Measurements from ENCODE around the gene BNC2.

Gene BNC2

GRCh38 chr9:16675131-16675530 lies 195.3 kb downstream of the BNC2 start:
- Histone ChIP-seq H3K9me3 (ENCODE audit: insufficient read depth, low read depth, low read length) (no peaks in the 10 kb centered on the region), H3K36me3 (ENCODE audit: insufficient read depth, low read length) (no peaks in the 10 kb centered on the region), H3K27me3 (ENCODE audit: insufficient read depth, low read length) (no peaks in the 10 kb centered on the region), H3K27ac (ENCODE audit: low read depth, low read length) (no peak overlapping the region), H3K9ac (ENCODE audit: low read depth, low read length) (no peak overlapping the region), H3K4me3 (ENCODE audit: low read length) (no peak overlapping the region), H3K4me1 (ENCODE audit: insufficient read depth, low read length) (peaks cover 9% of the 10 kb centered on the region; the same call in 1 of the 2 replicates)
- WGBS, result 90% methylated on average over 5 of the region's 5 CpGs

GRCh38 chr9:16673171-16673570 lies 197.3 kb downstream of the BNC2 start:
- H3K27me3 ChIP-seq (ENCODE audit: insufficient read depth, low read length), result no peaks in the 10 kb centered on the region
- H3K36me3 ChIP-seq (ENCODE audit: insufficient read depth, low read length), result no peaks in the 10 kb centered on the region
- no peak overlapping the region for H3K27ac ChIP-seq (ENCODE audit: low read depth, low read length)
- H3K4me3 ChIP-seq (ENCODE audit: low read length), result no peak overlapping the region
- H3K9me3 ChIP-seq (ENCODE audit: insufficient read depth, low read depth, low read length), result no peaks in the 10 kb centered on the region
- peaks cover 3% of the 10 kb centered on the region; the same call in 1 of the 2 replicates for H3K4me1 ChIP-seq (ENCODE audit: insufficient read depth, low read length)
- H3K9ac ChIP-seq (ENCODE audit: low read depth, low read length), result no peak overlapping the region

GRCh38 chr9:16672501-16672900 lies 198.0 kb downstream of the BNC2 start:
- Histone ChIP-seq H3K27ac (ENCODE audit: low read depth, low read length) (no peak overlapping the region), H3K4me1 (ENCODE audit: insufficient read depth, low read length) (peaks cover 3% of the 10 kb centered on the region; the same call in 1 of the 2 replicates), H3K36me3 (ENCODE audit: insufficient read depth, low read length) (no peaks in the 10 kb centered on the region), H3K9me3 (ENCODE audit: insufficient read depth, low read depth, low read length) (no peaks in the 10 kb centered on the region), H3K9ac (ENCODE audit: low read depth, low read length) (no peak overlapping the region), H3K27me3 (ENCODE audit: insufficient read depth, low read length) (no peaks in the 10 kb centered on the region), H3K4me3 (ENCODE audit: low read length) (no peak overlapping the region)
- 100% methylated on average over 2 of the region's 3 CpGs for WGBS

GRCh38 chr9:16671591-16672137 lies 198.8 kb downstream of the BNC2 start:
- WGBS, result 93% methylated on average over 1 of the region's 1 CpG
- peaks cover 3% of the 10 kb centered on the region; the same call in 1 of the 2 replicates for H3K4me1 ChIP-seq (ENCODE audit: insufficient read depth, low read length)
- H3K27ac ChIP-seq (ENCODE audit: low read depth, low read length), result no peak overlapping the region
- no peak overlapping the region for H3K9ac ChIP-seq (ENCODE audit: low read depth, low read length)
- H3K27me3 ChIP-seq (ENCODE audit: insufficient read depth, low read length), result no peaks in the 10 kb centered on the region
- H3K4me3 ChIP-seq (ENCODE audit: low read length), result no peak overlapping the region
- no peaks in the 10 kb centered on the region for H3K36me3 ChIP-seq (ENCODE audit: insufficient read depth, low read length)
- H3K9me3 ChIP-seq (ENCODE audit: insufficient read depth, low read depth, low read length), result no peaks in the 10 kb centered on the region

GRCh38 chr9:16670791-16671190 lies 199.7 kb downstream of the BNC2 start:
- H3K36me3 ChIP-seq (ENCODE audit: insufficient read depth, low read length), result no peaks in the 10 kb centered on the region
- no peak overlapping the region for H3K27ac ChIP-seq (ENCODE audit: low read depth, low read length)
- H3K9me3 ChIP-seq (ENCODE audit: insufficient read depth, low read depth, low read length), result no peaks in the 10 kb centered on the region
- H3K27me3 ChIP-seq (ENCODE audit: insufficient read depth, low read length), result no peaks in the 10 kb centered on the region
- WGBS, result 82% methylated on average over 6 of the region's 6 CpGs
- no peak overlapping the region for H3K9ac ChIP-seq (ENCODE audit: low read depth, low read length)
- H3K4me1 ChIP-seq (ENCODE audit: insufficient read depth, low read length), result peaks cover 3% of the 10 kb centered on the region; the same call in 1 of the 2 replicates
- no peak overlapping the region for H3K4me3 ChIP-seq (ENCODE audit: low read length)

GRCh38 chr9:16668734-16669295 lies 201.7 kb downstream of the BNC2 start:
- H3K4me3 ChIP-seq (ENCODE audit: low read length), result no peak overlapping the region
- no CpG with 5 or more reads among the region's 5 CpGs for WGBS
- no peaks in the 10 kb centered on the region for H3K27me3 ChIP-seq (ENCODE audit: insufficient read depth, low read length)
- no peak overlapping the region for H3K9ac ChIP-seq (ENCODE audit: low read depth, low read length)
- no peak overlapping the region for H3K27ac ChIP-seq (ENCODE audit: low read depth, low read length)
- H3K4me1 ChIP-seq (ENCODE audit: insufficient read depth, low read length), result peaks cover 3% of the 10 kb centered on the region; the same call in 1 of the 2 replicates
- no peaks in the 10 kb centered on the region for H3K36me3 ChIP-seq (ENCODE audit: insufficient read depth, low read length)
- H3K9me3 ChIP-seq (ENCODE audit: insufficient read depth, low read depth, low read length), result no peaks in the 10 kb centered on the region

GRCh38 chr9:16664211-16664610 lies 206.3 kb downstream of the BNC2 start:
- Histone ChIP-seq H3K4me3 (ENCODE audit: low read length) (no peak overlapping the region), H3K36me3 (ENCODE audit: insufficient read depth, low read length) (no peaks in the 10 kb centered on the region), H3K27ac (ENCODE audit: low read depth, low read length) (no peak overlapping the region), H3K27me3 (ENCODE audit: insufficient read depth, low read length) (no peaks in the 10 kb centered on the region), H3K9me3 (ENCODE audit: insufficient read depth, low read depth, low read length) (no peaks in the 10 kb centered on the region), H3K4me1 (ENCODE audit: insufficient read depth, low read length) (no peaks in the 10 kb centered on the region; the same call in 1 of the 2 replicates), H3K9ac (ENCODE audit: low read depth, low read length) (no peak overlapping the region)
- WGBS, result 92% methylated on average over 2 of the region's 2 CpGs

- Histone ChIP-seq H3K27ac (ENCODE audit: low read depth, low read length) (no peak overlapping the region), H3K9ac (ENCODE audit: low read depth, low read length) (no peak overlapping the region), H3K4me3 (ENCODE audit: low read length) (no peak overlapping the region), H3K27me3 (ENCODE audit: insufficient read depth, low read length) (no peaks in the 10 kb centered on the region), H3K9me3 (ENCODE audit: insufficient read depth, low read depth, low read length) (no peaks in the 10 kb centered on the region), H3K36me3 (ENCODE audit: insufficient read depth, low read length) (no peaks in the 10 kb centered on the region), H3K4me1 (ENCODE audit: insufficient read depth, low read length) (peaks cover under 1% of the 10 kb centered on the region; the same call in 1 of the 2 replicates)
- 69% methylated on average over 1 of the region's 1 CpG for WGBS
Measured at GRCh38 chr9:16661816-16662215, 208.7 kb downstream of the BNC2 start.

- peaks cover 25% of the 10 kb centered on the region for H3K4me1 ChIP-seq (ENCODE audit: insufficient read depth, low read length)
- no peak overlapping the region for H3K9ac ChIP-seq (ENCODE audit: low read depth, low read length)
- H3K36me3 ChIP-seq (ENCODE audit: insufficient read depth, low read length), result no peaks in the 10 kb centered on the region
- H3K27ac ChIP-seq (ENCODE audit: low read depth, low read length), result no peak overlapping the region
- 92% methylated on average over 11 of the region's 11 CpGs for WGBS
- H3K4me3 ChIP-seq (ENCODE audit: low read length), result no peak overlapping the region
- no peaks in the 10 kb centered on the region for H3K9me3 ChIP-seq (ENCODE audit: insufficient read depth, low read depth, low read length)
- no peaks in the 10 kb centered on the region for H3K27me3 ChIP-seq (ENCODE audit: insufficient read depth, low read length)
Measured at GRCh38 chr9:16659096-16659495, 211.4 kb downstream of the BNC2 start.

- Histone ChIP-seq H3K36me3 (ENCODE audit: insufficient read depth, low read length) (no peaks in the 10 kb centered on the region), H3K9ac (ENCODE audit: low read depth, low read length) (no peak overlapping the region), H3K27me3 (ENCODE audit: insufficient read depth, low read length) (no peaks in the 10 kb centered on the region), H3K9me3 (ENCODE audit: insufficient read depth, low read depth, low read length) (no peaks in the 10 kb centered on the region), H3K27ac (ENCODE audit: low read depth, low read length) (no peak overlapping the region), H3K4me1 (ENCODE audit: insufficient read depth, low read length) (peaks cover 50% of the 10 kb centered on the region), H3K4me3 (ENCODE audit: low read length) (no peak overlapping the region)
- 92% methylated on average over 2 of the region's 2 CpGs for WGBS
Measured at GRCh38 chr9:16656432-16657169, 213.9 kb downstream of the BNC2 start.

GRCh38 chr9:16654596-16655126 lies 215.8 kb downstream of the BNC2 start:
- Histone ChIP-seq H3K9ac (ENCODE audit: low read depth, low read length) (no peak overlapping the region), H3K4me3 (ENCODE audit: low read length) (no peak overlapping the region), H3K4me1 (ENCODE audit: insufficient read depth, low read length) (peaks cover 56% of the 10 kb centered on the region), H3K27me3 (ENCODE audit: insufficient read depth, low read length) (no peaks in the 10 kb centered on the region), H3K27ac (ENCODE audit: low read depth, low read length) (no peak overlapping the region), H3K9me3 (ENCODE audit: insufficient read depth, low read depth, low read length) (no peaks in the 10 kb centered on the region), H3K36me3 (ENCODE audit: insufficient read depth, low read length) (no peaks in the 10 kb centered on the region)
- 94% methylated on average over 2 of the region's 3 CpGs for WGBS

All from HUES64 (cell line).